SH-SY5Y (cell line): Measurements from ENCODE around the gene ZCCHC14.

ENCODE experiments used
- GATA2 ChIP-seq: IDR thresholded peaks from 2 replicates; pipeline ENCODE4 v1.6.1; 2011; ENCODE audit warnings: mild to moderate bottlenecking, low read depth, low read length
- GATA3 ChIP-seq: IDR thresholded peaks from 2 replicates; pipeline ENCODE4 v1.6.1; 2011; ENCODE audit warnings: low read depth, mild to moderate bottlenecking, low read length, moderate library complexity

GRCh38 chr16:87459833-87460232 is 33.0 kb downstream of the ZCCHC14 start:
- TF ChIP-seq GATA2 (no peak), GATA3 (no peak)
